Right cardiac atrium (tissue), 5 donors: Measurements from ENCODE around the gene NR4A3. TPM values are rescaled to one million over a fixed set of nuclear protein-coding genes. Genes with fewer than 3 reads are reported as not detected.

Source experiments
- ATAC-seq, 2 donors: fragments of 200-7000 bp; cut with Tn5 transposase; one replicate each; pipeline versions ENCODE4 v1.8.0 to v1.9.1; 2020; ENCODE audit warnings: moderate library complexity in 2 of 2, mild to moderate bottlenecking in 1 of 2
- DNase-seq, 3 donors: peaks; one replicate each; pipeline ENCODE4 v3.0.0-alpha.2; 2020
- H3K27ac ChIP-seq: one replicate; pipeline ENCODE4 v1.5.1; 2013; ENCODE audit warnings: mild to moderate bottlenecking, low read length, control low read depth, moderate library complexity
- H3K27me3 ChIP-seq: one replicate; pipeline ENCODE4 v1.6.1; 2013; ENCODE audit not compliant: control insufficient read depth, insufficient read depth
- H3K4me1 ChIP-seq: one replicate; pipeline ENCODE4 v1.6.1; 2013; ENCODE audit warnings: low read length; ENCODE audit not compliant: control insufficient read depth, insufficient read depth
- H3K4me3 ChIP-seq: one replicate; pipeline ENCODE4 v1.5.1; 2013; ENCODE audit warnings: low read length, control low read depth
- H3K9me3 ChIP-seq: one replicate; pipeline ENCODE4 v1.6.1; 2013; ENCODE audit warnings: low read length; ENCODE audit not compliant: control insufficient read depth
- WGBS: extraction: QIAGEN DNeasy Blood & Tissue Kit; methylation state at CpG from one replicate; pipeline ENCODE4 v1.1.7; 2013; 5-methylcytosine and 5-hydroxymethylcytosine counted together
- intact Hi-C, 4 donors: fragments of 100-400 bp; cut with DNase I; formaldehyde crosslinking; loops; one replicate each; pipeline versions ENCODE4 v1.11.0 to v1.14.0; 2022 to 2023
- polyA plus RNA-seq: library from polyadenylated mRNA; stranded (reverse); fragments of 200-250 nt; gene quantifications from one replicate; pipeline ENCODE4 v1.2.3, GENCODE V29; 2013
- total RNA-seq, 4 donors: library from RNA; stranded (reverse); fragmentation: NEBNext Ultra II Directional; extraction: Animal tissue kit (Norgen Biotek cat#: 25700); gene quantifications; one replicate each; pipeline ENCODE4 v1.2.1, GENCODE V29; 2021
- donor health status: healthy with polysubstance abuse.
- donor health status: DM: no; HTN: yes; CAD: no.
- donor health status: DM: no; HTN: no; CAD: no.
- donor health status: DM: no; HTN: yes; CAD: no; lungs with severe emphysema.
- donor health status: DM: yes; HTN: yes; CAD: no.

The NR4A3 gene
- total and polyA plus RNA-seq, 5 donors, result 4.1 to 98.5 (median 7.7) TPM

- no peak overlapping the region for H3K27ac ChIP-seq
- H3K4me3 ChIP-seq, result no peak overlapping the region
- 94% methylated on average over 4 of the region's 4 CpGs for WGBS
- DNase-seq, result no peak
- no peaks in the 10 kb centered on the region for H3K9me3 ChIP-seq
- H3K4me1 ChIP-seq, result no peaks in the 10 kb centered on the region
- no peak for ATAC-seq
- H3K27me3 ChIP-seq, result no peaks in the 10 kb centered on the region
- intact Hi-C loops, result no loop called here
These were observed 28.2 kb upstream of the NR4A3 start for GRCh38 chr9:99793528-99793927.

- H3K27ac ChIP-seq, result no peak overlapping the region
- H3K27me3 ChIP-seq, result no peaks in the 10 kb centered on the region
- 98% methylated on average over 1 of the region's 1 CpG for WGBS
- H3K4me1 ChIP-seq, result no peaks in the 10 kb centered on the region
- no peaks in the 10 kb centered on the region for H3K9me3 ChIP-seq
- no peak overlapping the region for H3K4me3 ChIP-seq
- intact Hi-C loops, result no loop called here
- ATAC-seq (no peak), DNase-seq (no peak)
These were observed 25.5 kb upstream of the NR4A3 start for GRCh38 chr9:99796231-99796630.

- intact Hi-C loops, result no loop called here
- no peaks in the 10 kb centered on the region for H3K27me3 ChIP-seq
- WGBS, result 97% methylated on average over 3 of the region's 3 CpGs
- H3K9me3 ChIP-seq, result no peaks in the 10 kb centered on the region
- H3K27ac ChIP-seq, result no peak overlapping the region
- no peaks in the 10 kb centered on the region for H3K4me1 ChIP-seq
- no peak overlapping the region for H3K4me3 ChIP-seq
- ATAC-seq, result no peak
- DNase-seq, result no peak
These were observed 19.9 kb upstream of the NR4A3 start for GRCh38 chr9:99801775-99802174.

- Histone ChIP-seq H3K9me3 (no peaks in the 10 kb centered on the region), H3K27me3 (no peaks in the 10 kb centered on the region), H3K4me3 (no peak overlapping the region), H3K4me1 (no peaks in the 10 kb centered on the region), H3K27ac (no peak overlapping the region)
- no peak for DNase-seq
- intact Hi-C loops, result no loop called here
- WGBS, result 91% methylated on average over 2 of the region's 2 CpGs
- no peak for ATAC-seq
These were observed 18.0 kb upstream of the NR4A3 start for GRCh38 chr9:99803694-99804093.

GRCh38 chr9:99807276-99807852 is 14.3 kb upstream of the NR4A3 start:
- intact Hi-C loops, result no loop called here
- Histone ChIP-seq H3K4me3 (no peak overlapping the region), H3K27me3 (no peaks in the 10 kb centered on the region), H3K27ac (no peak overlapping the region), H3K9me3 (no peaks in the 10 kb centered on the region), H3K4me1 (no peaks in the 10 kb centered on the region)
- 35% methylated on average over 4 of the region's 4 CpGs for WGBS
- ATAC-seq, result peak; percentile 51 to 65
- DNase-seq, result peak; percentile 59 to 84 (median 67)

- no peak overlapping the region for H3K4me3 ChIP-seq
- no peaks in the 10 kb centered on the region for H3K27me3 ChIP-seq
- intact Hi-C loops, result no loop called here
- DNase-seq (no peak), ATAC-seq (no peak)
- no peaks in the 10 kb centered on the region for H3K4me1 ChIP-seq
- no peaks in the 10 kb centered on the region for H3K9me3 ChIP-seq
- no peak overlapping the region for H3K27ac ChIP-seq
These were observed 13.7 kb upstream of the NR4A3 start for GRCh38 chr9:99807956-99808355.

GRCh38 chr9:99808454-99808853 is 13.2 kb upstream of the NR4A3 start:
- no peaks in the 10 kb centered on the region for H3K27me3 ChIP-seq
- no peaks in the 10 kb centered on the region for H3K9me3 ChIP-seq
- H3K27ac ChIP-seq, result no peak overlapping the region
- H3K4me1 ChIP-seq, result no peaks in the 10 kb centered on the region
- intact Hi-C loops, result no loop called here
- ATAC-seq (no peak), DNase-seq (no peak)
- no peak overlapping the region for H3K4me3 ChIP-seq
- WGBS, result 88% methylated on average over 2 of the region's 2 CpGs

GRCh38 chr9:99809586-99810319 is 11.9 kb upstream of the NR4A3 start:
- no peak overlapping the region for H3K4me3 ChIP-seq
- ATAC-seq (no peak), DNase-seq (no peak)
- H3K4me1 ChIP-seq, result no peaks in the 10 kb centered on the region
- H3K27me3 ChIP-seq, result no peaks in the 10 kb centered on the region
- H3K27ac ChIP-seq, result no peak overlapping the region
- no peaks in the 10 kb centered on the region for H3K9me3 ChIP-seq
- intact Hi-C loops, result loop anchor here in 1 of 4 donors (10.0 kb wide), 1 partner anchor 625 kb away; no protein-coding TSS in a partner anchor

- ATAC-seq (no peak), DNase-seq (no peak)
- H3K27me3 ChIP-seq, result no peaks in the 10 kb centered on the region
- no peaks in the 10 kb centered on the region for H3K4me1 ChIP-seq
- WGBS, result 37% methylated on average over 1 of the region's 1 CpG
- H3K27ac ChIP-seq, result no peak overlapping the region
- intact Hi-C loops, result loop anchor here in 1 of 4 donors (10.0 kb wide), 1 partner anchor 626 kb away; no protein-coding TSS in a partner anchor
- H3K4me3 ChIP-seq, result no peak overlapping the region
- H3K9me3 ChIP-seq, result no peaks in the 10 kb centered on the region
These were observed 10.5 kb upstream of the NR4A3 start for GRCh38 chr9:99811172-99811571.

GRCh38 chr9:99811598-99812383 is 9.9 kb upstream of the NR4A3 start:
- Histone ChIP-seq H3K27ac (no peak overlapping the region), H3K27me3 (no peaks in the 10 kb centered on the region), H3K9me3 (no peaks in the 10 kb centered on the region), H3K4me3 (no peak overlapping the region), H3K4me1 (no peaks in the 10 kb centered on the region)
- DNase-seq (no peak), ATAC-seq (no peak)
- WGBS, result 93% methylated on average over 8 of the region's 8 CpGs
- intact Hi-C loops, result loop anchor here in 1 of 4 donors (10.0 kb wide), 1 partner anchor 627 kb away; no protein-coding TSS in a partner anchor

- ATAC-seq, result no peak
- no peak for DNase-seq
- no peak overlapping the region for H3K27ac ChIP-seq
- no peaks in the 10 kb centered on the region for H3K4me1 ChIP-seq
- 83% methylated on average over 8 of the region's 8 CpGs for WGBS
- no peaks in the 10 kb centered on the region for H3K9me3 ChIP-seq
- intact Hi-C loops, result loop anchor here in 1 of 4 donors (10.0 kb wide), 1 partner anchor 629 kb away; no protein-coding TSS in a partner anchor
- no peak overlapping the region for H3K4me3 ChIP-seq
- no peaks in the 10 kb centered on the region for H3K27me3 ChIP-seq
These were observed 7.9 kb upstream of the NR4A3 start for GRCh38 chr9:99813739-99814138.
